OCI-LY1 (cell line): Measurements from ENCODE around the gene KLHL8.

Source experiments
- H2AFZ ChIP-seq: fragments of 200-600 bp; sonication (generic), shearing (Covaris generic); 2 replicates; pipeline ENCODE4 v1.6.0; 2014; ENCODE audit warnings: antibody characterized with exemption, mild to moderate bottlenecking, low read length
- H3F3A ChIP-seq: fragments of 200-600 bp; sonication (generic), shearing (Covaris generic); 2 replicates; pipeline ENCODE4 v1.6.0; 2014; ENCODE audit warnings: mild to moderate bottlenecking, antibody characterized with exemption, low read length, moderate library complexity; ENCODE audit not compliant: insufficient read depth
- H3K27ac ChIP-seq: fragments of 200-600 bp; sonication (generic); 2 replicates; pipeline ENCODE4 v1.5.1; 2014; ENCODE audit warnings: low read length, mixed run types, mild to moderate bottlenecking, low read depth; ENCODE audit not compliant: poor library complexity, severe bottlenecking
- H3K27me3 ChIP-seq: fragments of 200-600 bp; sonication (generic); 2 replicates; pipeline ENCODE4 v1.6.0; 2014; ENCODE audit warnings: antibody characterized with exemption, mild to moderate bottlenecking, low read length, moderate library complexity; ENCODE audit not compliant: insufficient read depth
- H3K36me3 ChIP-seq: fragments of 200-600 bp; sonication (generic); 2 replicates; pipeline ENCODE4 v1.6.1; 2014; ENCODE audit warnings: mild to moderate bottlenecking, antibody characterized with exemption, low read length, moderate library complexity, mixed read lengths; ENCODE audit not compliant: insufficient read depth
- H3K4me1 ChIP-seq: fragments of 200-600 bp; sonication (generic); 2 replicates; pipeline ENCODE4 v1.5.1; 2014; ENCODE audit warnings: mild to moderate bottlenecking, low read length, moderate library complexity; ENCODE audit not compliant: insufficient read depth, severe bottlenecking
- H3K4me2 ChIP-seq: fragments of 200-600 bp; sonication (generic), shearing (Covaris generic); 2 replicates; pipeline ENCODE4 v1.6.1; 2014; ENCODE audit warnings: low read length
- H3K4me3 ChIP-seq: fragments of 200-600 bp; sonication (generic); 2 replicates; pipeline ENCODE4 v1.5.1; 2014; ENCODE audit warnings: low read length, low read depth, mild to moderate bottlenecking, mixed read lengths; ENCODE audit not compliant: poor library complexity, severe bottlenecking
- H3K79me2 ChIP-seq: fragments of 200-600 bp; shearing (Covaris generic); 2 replicates; pipeline ENCODE4 v1.6.1; 2016; ENCODE audit warnings: mixed run types, low read length, mixed read lengths; ENCODE audit not compliant: insufficient read depth
- H3K9ac ChIP-seq: fragments of 200-600 bp; sonication (generic), shearing (Covaris generic); 2 replicates; pipeline ENCODE4 v1.6.1; 2014; ENCODE audit warnings: mild to moderate bottlenecking, low read length, mixed read lengths
- H3K9me2 ChIP-seq: fragments of 200-600 bp; sonication (generic), shearing (Covaris generic); 2 replicates; pipeline ENCODE4 v1.6.1; 2014; ENCODE audit warnings: low read depth, mild to moderate bottlenecking, low read length, mixed read lengths
- H3K9me3 ChIP-seq: fragments of 200-600 bp; shearing (Covaris generic); 2 replicates; pipeline ENCODE4 v1.6.1; 2014; ENCODE audit warnings: low read length, mixed read lengths
- H4K20me1 ChIP-seq: fragments of 200-600 bp; sonication (generic), shearing (Covaris generic); 2 replicates; pipeline ENCODE4 v1.6.0; 2016; ENCODE audit warnings: mild to moderate bottlenecking, low read length; ENCODE audit not compliant: insufficient read depth
- EZH2 ChIP-seq: fragments of 200-600 bp; sonication (generic), shearing (Covaris generic); IDR thresholded peaks from 2 replicates; pipeline ENCODE4 v1.8.0; 2017; ENCODE audit warnings: borderline replicate concordance, mixed run types, mild to moderate bottlenecking, antibody characterized with exemption, low read length, moderate library complexity, mixed read lengths
- TF ChIP-seq, protein P1 (sequence below): fragments of 200-600 bp; sonication (generic), shearing (Covaris generic); IDR thresholded peaks from 2 replicates; pipeline ENCODE4 v1.5.1; 2017; ENCODE audit warnings: mild to moderate bottlenecking, antibody characterized with exemption, low read length, moderate library complexity, mixed read lengths

Gene KLHL8

DNA sequence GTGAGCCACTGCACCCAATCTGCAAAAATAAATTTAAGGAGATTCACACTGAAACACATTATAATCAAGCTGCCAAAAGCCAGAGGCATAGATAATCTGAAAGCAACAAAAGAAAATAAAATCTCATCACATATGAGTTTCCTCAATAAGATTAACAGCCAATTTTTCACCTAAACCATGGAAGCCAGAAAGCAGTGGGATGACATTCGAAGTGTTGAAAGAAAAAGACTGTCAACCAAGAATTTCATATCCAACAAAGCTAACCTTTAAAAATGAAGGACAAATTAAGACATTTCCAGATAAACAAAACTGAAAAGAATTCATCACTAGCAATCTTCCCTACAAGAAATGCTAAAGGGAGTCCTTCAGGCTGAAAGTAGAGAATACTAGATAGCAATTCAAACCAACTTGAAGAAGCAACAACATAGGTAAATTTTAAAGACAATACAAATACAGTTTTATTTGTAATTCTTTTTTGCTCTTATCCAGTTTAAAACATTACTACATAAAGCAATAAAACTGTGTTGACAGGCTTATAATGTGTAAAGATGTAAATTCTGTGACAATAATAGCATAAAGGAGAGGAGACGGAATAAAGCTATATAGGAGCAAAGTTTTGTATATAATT lies 23.1 kb upstream of the KLHL8 start:
- no peak overlapping the region for H3K4me3 ChIP-seq
- no peaks in the 10 kb centered on the region for H4K20me1 ChIP-seq
- TF ChIP-seq, protein P1, sequence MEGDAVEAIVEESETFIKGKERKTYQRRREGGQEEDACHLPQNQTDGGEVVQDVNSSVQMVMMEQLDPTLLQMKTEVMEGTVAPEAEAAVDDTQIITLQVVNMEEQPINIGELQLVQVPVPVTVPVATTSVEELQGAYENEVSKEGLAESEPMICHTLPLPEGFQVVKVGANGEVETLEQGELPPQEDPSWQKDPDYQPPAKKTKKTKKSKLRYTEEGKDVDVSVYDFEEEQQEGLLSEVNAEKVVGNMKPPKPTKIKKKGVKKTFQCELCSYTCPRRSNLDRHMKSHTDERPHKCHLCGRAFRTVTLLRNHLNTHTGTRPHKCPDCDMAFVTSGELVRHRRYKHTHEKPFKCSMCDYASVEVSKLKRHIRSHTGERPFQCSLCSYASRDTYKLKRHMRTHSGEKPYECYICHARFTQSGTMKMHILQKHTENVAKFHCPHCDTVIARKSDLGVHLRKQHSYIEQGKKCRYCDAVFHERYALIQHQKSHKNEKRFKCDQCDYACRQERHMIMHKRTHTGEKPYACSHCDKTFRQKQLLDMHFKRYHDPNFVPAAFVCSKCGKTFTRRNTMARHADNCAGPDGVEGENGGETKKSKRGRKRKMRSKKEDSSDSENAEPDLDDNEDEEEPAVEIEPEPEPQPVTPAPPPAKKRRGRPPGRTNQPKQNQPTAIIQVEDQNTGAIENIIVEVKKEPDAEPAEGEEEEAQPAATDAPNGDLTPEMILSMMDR, result no peak
- TF ChIP-seq EZH2, result no peak

DNA sequence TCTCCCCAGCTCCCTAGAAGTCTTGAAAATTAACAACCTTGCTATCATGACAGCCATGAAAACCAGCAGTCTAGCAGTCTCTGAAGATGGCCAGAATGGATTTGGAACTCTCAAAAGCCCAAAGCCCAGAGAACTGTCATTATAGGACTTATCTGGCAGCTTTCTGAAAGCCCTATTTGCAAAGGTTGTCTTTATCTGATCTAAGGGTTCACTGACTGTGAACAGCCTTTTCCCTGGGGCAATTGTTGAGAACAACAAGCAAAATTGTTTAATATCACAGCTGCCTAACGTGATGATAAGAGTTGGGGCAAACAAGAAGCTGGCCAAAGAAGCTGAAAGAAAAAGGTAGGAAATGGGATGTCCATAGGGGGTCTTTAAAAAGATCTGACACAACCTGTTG lies 20.9 kb upstream of the KLHL8 start:
- H3K27me3 ChIP-seq, result no peaks in the 10 kb centered on the region
- no peak overlapping the region for H3K9ac ChIP-seq
- no peaks in the 10 kb centered on the region for H4K20me1 ChIP-seq
- no peaks in the 10 kb centered on the region for H3K79me2 ChIP-seq
- H3K4me1 ChIP-seq, result no peaks in the 10 kb centered on the region
- H3K9me2 ChIP-seq, result no peaks in the 10 kb centered on the region
- TF ChIP-seq EZH2, result no peak
- TF ChIP-seq, protein P1, result no peak
- no peak overlapping the region for H3K4me2 ChIP-seq
- no peaks in the 10 kb centered on the region for H3F3A ChIP-seq
- H3K9me3 ChIP-seq, result peaks cover 6% of the 10 kb centered on the region; the same call in 1 of the 2 replicates
- no peaks in the 10 kb centered on the region for H3K36me3 ChIP-seq
- no peak overlapping the region for H3K4me3 ChIP-seq
- H3K27ac ChIP-seq, result no peak overlapping the region
- no peak overlapping the region for H2AFZ ChIP-seq

More for the DNA sequence above, 23.1 kb upstream of the KLHL8 start:
- no peak overlapping the region for H3K27ac ChIP-seq
- peaks cover 6% of the 10 kb centered on the region; the same call in 1 of the 2 replicates for H3K9me3 ChIP-seq
- H3K9ac ChIP-seq, result no peak overlapping the region
- H3K27me3 ChIP-seq, result no peaks in the 10 kb centered on the region
- H3K4me2 ChIP-seq, result no peak overlapping the region
- H3F3A ChIP-seq, result no peaks in the 10 kb centered on the region
- no peaks in the 10 kb centered on the region for H3K4me1 ChIP-seq
- no peak overlapping the region for H2AFZ ChIP-seq
- H3K79me2 ChIP-seq, result no peaks in the 10 kb centered on the region
- H3K9me2 ChIP-seq, result no peaks in the 10 kb centered on the region
- H3K36me3 ChIP-seq, result no peaks in the 10 kb centered on the region

DNA sequence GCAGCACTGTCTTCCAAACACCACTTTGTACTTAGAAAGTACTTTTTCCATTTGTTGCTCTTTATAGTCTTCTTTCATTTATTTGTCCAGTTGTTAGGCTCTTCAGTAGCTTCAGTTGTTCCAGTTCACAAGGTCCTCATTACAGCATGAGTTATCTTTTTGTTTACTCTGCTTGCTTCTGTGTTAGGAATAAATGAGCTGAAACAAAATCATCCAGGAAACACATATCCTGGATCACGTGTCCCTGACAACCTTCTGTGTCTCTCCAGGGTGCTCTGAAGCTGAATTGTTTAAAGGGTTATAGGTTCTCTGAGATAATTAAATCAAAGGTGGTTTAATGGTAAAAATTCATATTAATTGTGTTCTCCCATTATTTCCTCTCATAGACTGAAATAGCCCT lies 19.9 kb upstream of the KLHL8 start:
- Histone ChIP-seq H3K79me2 (no peaks in the 10 kb centered on the region), H3K4me3 (no peak overlapping the region), H3K4me2 (no peak overlapping the region), H3K9me3 (peaks cover 6% of the 10 kb centered on the region; the same call in 1 of the 2 replicates), H3K4me1 (peaks cover 8% of the 10 kb centered on the region), H3K27me3 (no peaks in the 10 kb centered on the region), H3K27ac (no peak overlapping the region), H3F3A (no peaks in the 10 kb centered on the region), H3K9me2 (no peaks in the 10 kb centered on the region), H3K36me3 (no peaks in the 10 kb centered on the region), H3K9ac (no peak overlapping the region), H4K20me1 (no peaks in the 10 kb centered on the region), H2AFZ (no peak overlapping the region)
- TF ChIP-seq, protein P1, result no peak
- TF ChIP-seq EZH2, result no peak
